AG04450 (cell line): ENCODE measurements around the gene DHRSX. TPM values are rescaled to one million over a fixed set of nuclear protein-coding genes. Genes with fewer than 3 reads are reported as not detected.
"Not testable (repeated sequence)": the region's sequence is repeated elsewhere in the genome, so short reads cannot be mapped to it uniquely, and the experiment has no call there.

Experiments used
- CTCF ChIA-PET: fragments of 300-600, 350-600 bp; formaldehyde crosslinking; extraction: SDS; loops from one replicate; lab custom pipeline; 2022; ENCODE audit warnings: antibody characterized with exemption, inconsistent platforms; lab: Charles Lee
- POLR2A ChIA-PET: fragments of 350-600 bp; formaldehyde crosslinking; extraction: SDS; loops from one replicate; lab custom pipeline; 2021; ENCODE audit warnings: antibody characterized with exemption, inconsistent platforms; lab: Yijun Ruan, JAX
- DNase-seq: peaks from one replicate; pipeline ENCODE4 v3.0.0-alpha.2; 2011; ENCODE audit warnings: low read depth, low spot score
- H3K27ac ChIP-seq: one replicate; pipeline ENCODE4 v1.5.1; 2012; ENCODE audit warnings: low read depth, low read length, control low read depth
- H3K27me3 ChIP-seq: one replicate; pipeline ENCODE4 v1.6.0; 2012; ENCODE audit warnings: low read length; ENCODE audit not compliant: control insufficient read depth, insufficient read depth
- H3K4me3 ChIP-seq: 2 replicates; pipeline ENCODE4 v1.5.1; 2011; ENCODE audit warnings: mild to moderate bottlenecking, low read depth, low read length, control low read depth
- H3K9me3 ChIP-seq: 2 replicates; pipeline ENCODE4 v1.5.1; 2012; ENCODE audit warnings: low read length; ENCODE audit not compliant: control insufficient read depth, insufficient read depth
- polyA plus RNA-seq: library from polyadenylated mRNA; depleted of rRNA; stranded (reverse); fragments of >200 nt; gene quantifications from 2 replicates; pipeline ENCODE4 v1.2.3, GENCODE V29; 2011
- TF ChIP-seq, protein P1 (sequence below): IDR thresholded peaks from 2 replicates; pipeline ENCODE4 v1.5.1; 2011; ENCODE audit warnings: low read depth, low read length, control low read depth, inconsistent platforms

Gene DHRSX
- polyA plus RNA-seq, 1 experiment = 43.2 TPM

DNA sequence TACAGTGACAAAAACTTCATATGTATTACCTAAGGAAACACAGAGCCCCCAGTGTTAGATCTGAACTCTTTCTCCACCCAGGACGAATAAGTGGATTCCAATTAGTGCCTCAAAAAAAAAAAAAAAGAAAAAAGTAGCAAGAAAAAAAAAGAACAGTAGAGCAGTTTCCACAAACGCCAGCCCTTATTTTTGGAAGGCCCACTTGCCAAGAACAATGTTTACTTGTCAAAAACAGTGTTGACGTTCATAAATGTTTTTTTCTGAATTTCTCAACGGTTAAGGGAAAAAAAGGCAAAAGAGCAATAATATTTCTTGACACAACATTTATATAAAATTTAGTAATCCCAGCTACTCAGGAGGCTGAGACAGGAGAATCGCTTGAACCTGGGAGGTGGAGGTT lies 38.7 kb downstream of the DHRSX start:
- TF ChIP-seq, protein P1, sequence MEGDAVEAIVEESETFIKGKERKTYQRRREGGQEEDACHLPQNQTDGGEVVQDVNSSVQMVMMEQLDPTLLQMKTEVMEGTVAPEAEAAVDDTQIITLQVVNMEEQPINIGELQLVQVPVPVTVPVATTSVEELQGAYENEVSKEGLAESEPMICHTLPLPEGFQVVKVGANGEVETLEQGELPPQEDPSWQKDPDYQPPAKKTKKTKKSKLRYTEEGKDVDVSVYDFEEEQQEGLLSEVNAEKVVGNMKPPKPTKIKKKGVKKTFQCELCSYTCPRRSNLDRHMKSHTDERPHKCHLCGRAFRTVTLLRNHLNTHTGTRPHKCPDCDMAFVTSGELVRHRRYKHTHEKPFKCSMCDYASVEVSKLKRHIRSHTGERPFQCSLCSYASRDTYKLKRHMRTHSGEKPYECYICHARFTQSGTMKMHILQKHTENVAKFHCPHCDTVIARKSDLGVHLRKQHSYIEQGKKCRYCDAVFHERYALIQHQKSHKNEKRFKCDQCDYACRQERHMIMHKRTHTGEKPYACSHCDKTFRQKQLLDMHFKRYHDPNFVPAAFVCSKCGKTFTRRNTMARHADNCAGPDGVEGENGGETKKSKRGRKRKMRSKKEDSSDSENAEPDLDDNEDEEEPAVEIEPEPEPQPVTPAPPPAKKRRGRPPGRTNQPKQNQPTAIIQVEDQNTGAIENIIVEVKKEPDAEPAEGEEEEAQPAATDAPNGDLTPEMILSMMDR = no peak
- POLR2A ChIA-PET = no interaction called here
- H3K27me3 ChIP-seq = no peaks in the 10 kb centered on the region
- DNase-seq = no peak
- H3K9me3 ChIP-seq = no peaks in the 10 kb centered on the region
- H3K4me3 ChIP-seq = no peak overlapping the region
- no peak overlapping the region for H3K27ac ChIP-seq
- CTCF ChIA-PET = no interaction called here

DNA sequence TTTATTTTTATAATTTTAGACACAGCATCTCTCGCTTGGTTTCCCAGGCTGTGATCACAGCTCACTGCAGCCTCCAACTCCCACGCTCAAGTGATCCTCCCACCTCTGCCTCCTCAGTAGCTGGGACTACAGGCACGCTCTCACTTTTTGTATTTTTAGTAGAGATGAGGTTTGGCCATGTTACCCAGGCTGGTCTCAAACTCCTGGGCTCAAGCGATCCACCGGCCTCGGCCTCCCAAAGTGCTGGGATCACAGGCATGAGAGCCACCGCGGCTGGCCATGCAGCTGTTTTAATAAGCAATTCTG lies 39.1 kb downstream of the DHRSX start:
- Histone ChIP-seq H3K9me3 (no peaks in the 10 kb centered on the region), H3K4me3 (no peak overlapping the region), H3K27ac (no peak overlapping the region), H3K27me3 (no peaks in the 10 kb centered on the region)
- CTCF ChIA-PET = no interaction called here
- DNase-seq = no peak
- POLR2A ChIA-PET = no interaction called here
- TF ChIP-seq, protein P1 = no peak

DNA sequence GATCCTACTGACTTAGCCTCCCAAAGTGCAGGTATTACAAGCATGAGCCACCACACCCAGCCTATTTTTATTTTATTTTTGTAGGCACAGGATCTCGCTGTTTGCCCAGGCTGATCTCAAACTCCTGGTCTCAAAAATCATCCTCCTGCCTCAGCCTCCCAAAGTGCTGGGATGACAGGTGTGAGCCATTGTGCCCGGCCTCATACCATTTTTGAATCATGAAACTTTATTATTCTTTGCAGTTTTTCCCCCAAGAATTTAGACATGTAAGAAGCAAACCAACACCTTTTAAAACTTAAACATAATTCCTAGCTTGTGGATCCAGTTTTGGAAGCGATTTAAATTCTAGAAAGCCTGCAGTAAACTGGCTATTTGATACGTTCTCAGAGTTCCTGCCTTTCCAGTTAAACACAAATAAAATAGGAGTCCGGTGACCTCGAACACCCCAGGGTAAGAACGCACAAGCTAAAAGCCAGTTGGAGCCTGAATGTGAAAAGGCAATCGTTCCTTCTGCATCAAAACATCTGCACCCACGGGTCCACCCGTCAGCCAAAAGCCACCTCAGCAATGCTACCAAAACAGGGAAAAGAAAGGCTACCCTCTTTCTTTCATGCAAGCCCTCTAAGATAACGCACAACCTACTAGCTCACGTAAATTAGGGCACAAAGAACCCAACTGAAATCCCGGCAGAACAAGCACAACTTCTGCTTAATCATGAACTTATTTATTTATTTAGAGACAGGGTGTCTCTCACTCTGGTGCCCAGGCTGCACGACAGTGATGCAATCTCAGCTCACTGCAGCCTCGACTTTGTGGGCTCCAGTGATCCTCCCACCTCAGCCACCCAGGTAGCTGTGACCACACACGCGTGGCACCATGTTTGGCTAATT lies 39.7 kb downstream of the DHRSX start:
- POLR2A ChIA-PET, H3K27me3 ChIP-seq, H3K9me3 ChIP-seq, H3K4me3 ChIP-seq, CTCF ChIA-PET, DNase-seq, H3K27ac ChIP-seq: not testable (repeated sequence)

DNA sequence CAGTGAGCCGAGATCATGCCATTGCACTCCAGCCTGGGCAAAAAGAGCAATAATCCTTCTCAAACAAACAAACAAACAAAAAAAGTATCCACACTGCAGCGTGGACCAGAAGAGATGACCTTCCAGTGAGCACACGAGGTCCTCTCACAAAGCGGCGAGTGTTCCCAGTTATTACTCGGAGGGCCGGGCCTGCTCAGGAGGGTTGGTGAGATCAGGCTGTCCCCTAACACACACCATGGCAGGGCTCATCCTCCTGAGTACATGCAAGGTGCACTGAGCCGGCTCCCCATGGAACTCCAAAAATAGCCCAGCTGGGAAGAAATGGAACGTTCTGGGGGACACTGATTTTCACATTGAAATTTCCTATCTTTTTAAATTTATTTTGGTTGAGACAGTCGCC lies 40.7 kb downstream of the DHRSX start:
- POLR2A ChIA-PET, CTCF ChIA-PET, H3K27me3 ChIP-seq, H3K4me3 ChIP-seq, H3K27ac ChIP-seq, H3K9me3 ChIP-seq, DNase-seq: not testable (repeated sequence)

DNA sequence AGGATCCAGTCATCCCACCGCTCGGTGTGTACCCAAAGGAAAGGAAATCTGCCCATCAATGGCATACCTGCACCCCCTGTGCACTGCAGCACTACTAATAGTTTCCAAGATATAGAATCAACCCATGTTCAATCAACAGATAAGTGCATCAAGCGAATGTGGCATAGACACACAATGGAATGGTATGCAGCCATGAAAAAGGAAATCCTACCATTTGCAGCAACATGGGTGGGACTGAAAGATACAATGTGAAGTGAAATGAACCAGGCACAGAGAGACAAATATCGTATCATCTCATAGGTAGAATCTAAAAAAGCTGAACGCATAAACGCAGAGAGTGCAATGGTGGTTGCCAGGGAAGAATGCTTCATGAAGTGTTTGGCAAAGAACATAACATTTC lies 42.5 kb downstream of the DHRSX start:
- DNase-seq = no peak
- ChIA-PET CTCF (no interaction called here), POLR2A (no interaction called here)
- TF ChIP-seq, protein P1 = no peak
- Histone ChIP-seq H3K27ac (peak overlapping the region; percentile 11), H3K9me3 (no peaks in the 10 kb centered on the region), H3K4me3 (no peak overlapping the region), H3K27me3 (no peaks in the 10 kb centered on the region)

DNA sequence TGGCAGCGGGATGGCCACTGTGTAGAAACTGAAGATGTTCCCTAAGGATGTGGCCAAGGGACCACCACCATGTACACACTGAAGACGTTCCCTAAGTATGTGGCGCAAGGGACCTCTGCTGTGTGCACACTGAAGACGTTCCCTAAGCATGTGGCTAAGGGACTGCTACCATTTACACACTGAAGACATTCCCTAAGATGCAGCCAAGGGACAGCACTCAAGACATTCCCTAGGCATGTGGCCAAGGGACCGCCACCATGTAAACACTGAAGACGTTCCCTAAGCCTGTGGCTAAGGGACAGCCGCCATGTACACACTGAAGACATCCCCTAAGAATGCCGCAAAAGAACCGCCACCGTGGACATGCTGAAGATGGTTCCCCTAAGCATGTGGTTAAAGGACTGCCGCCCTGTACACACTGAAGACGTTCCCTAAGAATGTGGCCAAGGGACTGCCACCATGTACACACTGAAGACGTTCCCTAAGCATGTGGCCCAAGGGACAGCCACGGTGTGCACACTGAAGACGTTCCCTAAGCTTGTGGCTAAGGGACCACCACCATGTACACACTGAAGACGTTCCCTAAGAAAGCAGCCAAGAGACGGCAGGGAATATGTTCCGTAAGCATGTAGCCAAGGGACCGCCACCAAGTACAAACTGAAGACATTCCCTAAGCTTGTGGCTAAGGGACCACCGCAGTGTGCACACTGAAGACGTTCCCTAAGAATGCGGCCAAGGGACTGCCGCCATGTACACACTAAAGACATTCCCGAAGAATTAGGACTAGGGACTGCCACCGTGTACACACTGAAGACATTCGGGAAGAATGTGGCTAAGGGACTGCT lies 43.3 kb downstream of the DHRSX start:
- ChIA-PET POLR2A (no interaction called here), CTCF (no interaction called here)
- H3K27ac ChIP-seq = no peak overlapping the region
- no peak for DNase-seq
- H3K27me3 ChIP-seq = no peaks in the 10 kb centered on the region
- H3K4me3 ChIP-seq = no peak overlapping the region
- TF ChIP-seq, protein P1 = no peak
- H3K9me3 ChIP-seq = no peaks in the 10 kb centered on the region

DNA sequence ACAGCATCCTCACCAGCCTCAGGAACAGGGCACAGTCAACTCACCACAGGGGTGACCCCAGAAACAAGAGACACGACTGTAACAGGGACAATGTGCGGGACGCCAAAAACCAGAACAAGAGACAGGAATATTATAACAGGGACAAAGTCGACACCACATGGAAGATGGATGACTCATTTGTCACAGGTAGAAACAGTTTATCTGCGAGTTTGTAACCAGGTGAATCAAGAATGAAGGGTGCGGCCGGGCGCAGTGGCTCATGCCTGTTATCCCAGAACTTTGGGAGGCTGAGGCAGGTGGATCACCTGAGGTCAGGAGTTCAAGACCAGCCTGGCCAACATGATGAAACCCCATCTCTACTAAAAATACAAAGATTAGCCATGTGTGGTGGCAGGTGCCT lies 44.7 kb downstream of the DHRSX start:
- DNase-seq = not testable (repeated sequence)

DNA sequence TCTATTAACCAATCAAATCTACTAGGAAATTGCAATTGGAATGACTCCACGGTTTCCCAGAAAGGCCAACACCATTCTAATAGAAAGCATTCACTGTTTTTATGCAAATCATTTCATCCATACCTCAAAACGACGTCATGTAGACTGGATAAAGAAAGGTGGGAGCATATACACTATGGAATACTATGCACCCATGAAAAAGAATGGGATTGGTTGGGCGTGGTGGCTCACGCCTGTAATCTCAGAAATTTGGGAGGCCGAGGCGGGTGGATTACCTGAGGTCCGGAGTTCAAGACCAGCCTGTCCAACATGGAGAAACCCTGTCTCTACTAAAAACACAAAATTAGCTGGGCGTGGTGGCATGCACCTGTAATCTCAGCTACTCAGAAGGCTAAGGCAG lies 46.2 kb downstream of the DHRSX start:
- POLR2A ChIA-PET, H3K9me3 ChIP-seq, CTCF ChIA-PET, H3K4me3 ChIP-seq, DNase-seq, H3K27me3 ChIP-seq, H3K27ac ChIP-seq: not testable (repeated sequence)

More for the DNA sequence above, 44.7 kb downstream of the DHRSX start:
- H3K4me3 ChIP-seq, H3K27ac ChIP-seq, H3K9me3 ChIP-seq, H3K27me3 ChIP-seq, POLR2A ChIA-PET, CTCF ChIA-PET: not testable (repeated sequence)
